Measurements from ENCODE around the gene FILIP1.

FILIP1 gene

GRCh38 chr6:75351570-75351969 is 142.0 kb downstream of the FILIP1 start:
- no peak for DNase-seq (ENCODE audit: low read depth)
- no peak overlapping the region for H3K4me3 ChIP-seq (ENCODE audit: low read depth, low read length)
- TF ChIP-seq, protein P1, sequence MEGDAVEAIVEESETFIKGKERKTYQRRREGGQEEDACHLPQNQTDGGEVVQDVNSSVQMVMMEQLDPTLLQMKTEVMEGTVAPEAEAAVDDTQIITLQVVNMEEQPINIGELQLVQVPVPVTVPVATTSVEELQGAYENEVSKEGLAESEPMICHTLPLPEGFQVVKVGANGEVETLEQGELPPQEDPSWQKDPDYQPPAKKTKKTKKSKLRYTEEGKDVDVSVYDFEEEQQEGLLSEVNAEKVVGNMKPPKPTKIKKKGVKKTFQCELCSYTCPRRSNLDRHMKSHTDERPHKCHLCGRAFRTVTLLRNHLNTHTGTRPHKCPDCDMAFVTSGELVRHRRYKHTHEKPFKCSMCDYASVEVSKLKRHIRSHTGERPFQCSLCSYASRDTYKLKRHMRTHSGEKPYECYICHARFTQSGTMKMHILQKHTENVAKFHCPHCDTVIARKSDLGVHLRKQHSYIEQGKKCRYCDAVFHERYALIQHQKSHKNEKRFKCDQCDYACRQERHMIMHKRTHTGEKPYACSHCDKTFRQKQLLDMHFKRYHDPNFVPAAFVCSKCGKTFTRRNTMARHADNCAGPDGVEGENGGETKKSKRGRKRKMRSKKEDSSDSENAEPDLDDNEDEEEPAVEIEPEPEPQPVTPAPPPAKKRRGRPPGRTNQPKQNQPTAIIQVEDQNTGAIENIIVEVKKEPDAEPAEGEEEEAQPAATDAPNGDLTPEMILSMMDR (IDR thresholded peaks at IDR 0.05; ENCODE audit: low read depth, low read length), result no peak

DNA sequence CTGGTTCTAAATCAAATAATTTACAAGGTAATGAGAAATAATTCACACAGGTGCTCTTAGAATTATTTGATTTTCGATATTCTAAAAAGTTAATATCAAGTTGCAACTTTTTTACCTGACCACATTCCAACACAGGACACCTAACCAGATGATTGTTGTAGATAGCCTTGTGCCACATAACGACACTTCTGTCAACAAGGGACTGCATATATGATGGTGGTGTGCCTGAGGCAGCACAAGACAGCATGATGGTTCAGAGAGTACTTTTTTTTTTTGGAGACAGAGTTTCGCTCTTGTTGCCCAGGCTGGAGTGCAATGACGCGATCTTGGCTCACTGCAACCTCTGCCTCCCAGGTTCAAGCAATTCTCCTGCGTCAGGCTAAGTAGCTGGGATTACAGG is 142.8 kb downstream of the FILIP1 start:
- TF ChIP-seq, protein P2, sequence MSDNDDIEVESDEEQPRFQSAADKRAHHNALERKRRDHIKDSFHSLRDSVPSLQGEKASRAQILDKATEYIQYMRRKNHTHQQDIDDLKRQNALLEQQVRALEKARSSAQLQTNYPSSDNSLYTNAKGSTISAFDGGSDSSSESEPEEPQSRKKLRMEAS (IDR thresholded peaks at IDR 0.05; ENCODE audit: low read depth, low read length), result no peak
- TF ChIP-seq POLR2A (IDR thresholded peaks at IDR 0.05; ENCODE audit: extremely low read depth, insufficient read length) (no peak), MYC (IDR thresholded peaks at IDR 0.05; ENCODE audit: low read depth, low read length) (no peak)
- TF ChIP-seq, protein P1 (IDR thresholded peaks at IDR 0.05; ENCODE audit: low read depth, low read length), result no peak

DNA sequence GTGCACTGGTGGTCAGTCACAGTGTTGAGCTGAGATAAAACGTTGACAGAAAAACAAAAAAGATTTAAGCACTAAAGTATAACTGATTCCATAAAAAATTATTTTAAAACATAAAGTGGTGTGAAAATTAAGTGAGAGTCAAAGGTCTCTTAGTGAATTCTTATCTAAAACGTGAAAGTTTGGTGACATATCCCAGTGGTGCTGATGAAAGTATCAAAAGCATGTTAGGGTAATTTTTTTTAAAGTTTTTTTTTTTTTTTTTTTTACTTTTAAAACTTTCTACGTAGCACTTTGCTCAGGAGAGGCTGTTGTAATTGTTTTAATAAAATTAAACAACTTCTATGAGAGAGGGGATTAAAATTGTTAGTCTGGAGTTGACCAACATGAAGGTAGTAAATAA is 143.4 kb downstream of the FILIP1 start:
- no peak for DNase-seq (ENCODE audit: low read depth)
- TF ChIP-seq, protein P2 (IDR thresholded peaks at IDR 0.05; ENCODE audit: low read depth, low read length), result no peak
- TF ChIP-seq POLR2A (IDR thresholded peaks at IDR 0.05; ENCODE audit: extremely low read depth, insufficient read length) (no peak), MYC (IDR thresholded peaks at IDR 0.05; ENCODE audit: low read depth, low read length) (no peak)
- TF ChIP-seq, protein P1 (IDR thresholded peaks at IDR 0.05; ENCODE audit: low read depth, low read length), result no peak
- no peak overlapping the region for H3K4me3 ChIP-seq (ENCODE audit: low read depth, low read length)

More for the DNA sequence above, 142.8 kb downstream of the FILIP1 start:
- DNase-seq (ENCODE audit: low read depth), result no peak
- no peak overlapping the region for H3K4me3 ChIP-seq (ENCODE audit: low read depth, low read length)

DNA sequence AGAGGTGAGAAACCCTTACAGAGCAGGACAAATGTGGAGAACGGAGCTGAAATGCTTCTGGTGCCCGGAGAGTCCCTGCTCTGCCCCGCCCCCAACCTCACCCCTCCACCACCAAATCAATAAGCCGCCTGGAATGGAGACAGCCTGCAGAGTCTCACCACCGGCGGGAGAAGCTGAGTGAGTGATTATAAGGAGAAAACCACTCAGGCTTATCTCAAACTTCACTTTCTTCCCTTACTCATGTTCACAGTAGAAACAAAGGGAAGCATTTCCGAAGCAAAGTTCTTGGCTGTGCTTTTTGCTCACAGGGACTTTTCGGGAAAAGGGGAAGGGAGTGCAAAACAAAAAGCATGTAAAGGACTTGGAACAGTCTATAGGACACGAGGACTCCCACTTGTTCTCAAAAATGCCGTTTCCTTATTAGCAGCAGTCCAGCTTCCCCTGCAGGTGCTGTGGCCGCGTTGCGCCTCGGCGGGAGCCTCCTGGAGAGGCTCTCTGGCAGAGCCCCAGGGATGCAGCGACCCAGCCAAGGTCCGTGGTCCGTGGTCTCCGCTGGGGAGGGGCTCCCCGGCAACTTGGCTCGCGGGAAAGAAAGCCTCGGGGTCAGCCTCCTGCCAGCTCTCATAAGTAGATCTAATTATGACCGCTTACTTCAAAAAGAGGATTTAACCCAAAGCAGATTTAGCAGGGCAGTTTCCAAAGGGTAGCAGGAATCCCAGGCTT is 144.2 kb downstream of the FILIP1 start:
- DNase-seq (ENCODE audit: low read depth), result peak; percentile 15
- TF ChIP-seq, protein P2 (IDR thresholded peaks at IDR 0.05; ENCODE audit: low read depth, low read length), result no peak
- TF ChIP-seq, protein P1 (IDR thresholded peaks at IDR 0.05; ENCODE audit: low read depth, low read length), result no peak
- TF ChIP-seq MYC (IDR thresholded peaks at IDR 0.05; ENCODE audit: low read depth, low read length) (no peak), POLR2A (IDR thresholded peaks at IDR 0.05; ENCODE audit: extremely low read depth, insufficient read length) (no peak)
- no peak overlapping the region for H3K4me3 ChIP-seq (ENCODE audit: low read depth, low read length)

- H3K4me3 ChIP-seq (ENCODE audit: low read depth, low read length), result no peak overlapping the region
- no peak for DNase-seq (ENCODE audit: low read depth)
- TF ChIP-seq POLR2A (IDR thresholded peaks at IDR 0.05; ENCODE audit: extremely low read depth, insufficient read length) (no peak), MYC (IDR thresholded peaks at IDR 0.05; ENCODE audit: low read depth, low read length) (no peak)
- TF ChIP-seq, protein P2 (IDR thresholded peaks at IDR 0.05; ENCODE audit: low read depth, low read length), result no peak
- TF ChIP-seq, protein P1 (IDR thresholded peaks at IDR 0.05; ENCODE audit: low read depth, low read length), result no peak
Measured at GRCh38 chr6:75348882-75349261, 144.7 kb downstream of the FILIP1 start.
